Measurements from ENCODE around the gene CEACAM7.
A peak's percentile ranks its signal among the peaks of the same experiment; 100 is the strongest.
"Not testable (repeated sequence)": the region's sequence is repeated elsewhere in the genome, so short reads cannot be mapped to it uniquely, and the experiment has no call there.

CEACAM7 gene

GRCh38 chr19:41699968-41700323, 11.9 kb upstream of the CEACAM7 start:
- DNase-seq: no peak

- DNase-seq: no peak
These were observed 11.3 kb upstream of the CEACAM7 start for GRCh38 chr19:41699231-41699967.

- DNase-seq: no peak
These were observed 10.7 kb upstream of the CEACAM7 start for GRCh38 chr19:41698746-41699230.

GRCh38 chr19:41697198-41697855, 9.3 kb upstream of the CEACAM7 start:
- no peak for DNase-seq

GRCh38 chr19:41696402-41697197, 8.5 kb upstream of the CEACAM7 start:
- no peak for DNase-seq

- DNase-seq: no peak
These were observed 7.7 kb upstream of the CEACAM7 start for GRCh38 chr19:41695745-41696144.

- DNase-seq: no peak
These were observed 7.0 kb upstream of the CEACAM7 start for GRCh38 chr19:41694831-41695635.

GRCh38 chr19:41694196-41694595, 6.1 kb upstream of the CEACAM7 start:
- no peak for DNase-seq

- DNase-seq: peak; percentile 2 to 22
These were observed 3.3 kb upstream of the CEACAM7 start for GRCh38 chr19:41691268-41691970.

GRCh38 chr19:41690801-41691065, 2.7 kb upstream of the CEACAM7 start:
- no peak for DNase-seq

- no peak for DNase-seq
These were observed 2.1 kb upstream of the CEACAM7 start for GRCh38 chr19:41689993-41690800.

GRCh38 chr19:41688687-41689086, 617 bp upstream of the CEACAM7 start:
- no peak for DNase-seq

- no peak for DNase-seq
These were observed 651 bp downstream of the CEACAM7 start for GRCh38 chr19:41687419-41687818.

- DNase-seq: no peak
These were observed 5.6 kb downstream of the CEACAM7 start for GRCh38 chr19:41682437-41682836.

GRCh38 chr19:41671486-41671885, 16.6 kb downstream of the CEACAM7 start:
- DNase-seq: no peak

GRCh38 chr19:41670755-41671154, 17.3 kb downstream of the CEACAM7 start:
- DNase-seq: no peak

GRCh38 chr19:41668315-41668714, 19.8 kb downstream of the CEACAM7 start:
- DNase-seq: no peak

GRCh38 chr19:41666075-41666474, 22.0 kb downstream of the CEACAM7 start:
- no peak for DNase-seq

GRCh38 chr19:41657157-41657556, 30.9 kb downstream of the CEACAM7 start:
- DNase-seq: no peak

GRCh38 chr19:41656756-41657155, 31.3 kb downstream of the CEACAM7 start:
- not testable (repeated sequence) for DNase-seq

- DNase-seq: no peak
These were observed 35.8 kb downstream of the CEACAM7 start for GRCh38 chr19:41652250-41652649.

GRCh38 chr19:41649827-41650226, 38.2 kb downstream of the CEACAM7 start:
- no peak for DNase-seq

Data from NCI-H2081 (cell line).